HFF-Myc (cell line): ENCODE measurements around the gene PDLIM5.

Source experiments
- DNase-seq: peaks from one replicate; pipeline ENCODE4 v3.0.0-alpha.2; 2011; ENCODE audit warnings: low read depth; ENCODE audit errors: extremely low read depth
- H3K4me3 ChIP-seq: replicated peaks from 2 replicates; pipeline ENCODE4 v1.5.1; 2011; ENCODE audit warnings: low read depth, mild to moderate bottlenecking, control low read depth, low read length
- CTCF ChIP-seq: IDR thresholded peaks from 2 replicates; pipeline ENCODE4 v1.5.1; 2012; ENCODE audit warnings: mild to moderate bottlenecking, low read depth, low read length, control low read depth; ENCODE audit errors: missing control alignments

Gene PDLIM5

GRCh38 chr4:94519925-94520789, 68.4 kb downstream of the PDLIM5 start:
- H3K4me3 ChIP-seq, result no peak overlapping the region
- no peak for DNase-seq
- no peak for TF ChIP-seq CTCF

- DNase-seq, result no peak
- no peak for TF ChIP-seq CTCF
These were observed 71.4 kb downstream of the PDLIM5 start for GRCh38 chr4:94523033-94523580.

GRCh38 chr4:94523617-94524016, 71.9 kb downstream of the PDLIM5 start:
- no peak for DNase-seq
- no peak overlapping the region for H3K4me3 ChIP-seq
- no peak for TF ChIP-seq CTCF

More at GRCh38 chr4:94523033-94523580, 71.4 kb downstream of the PDLIM5 start:
- H3K4me3 ChIP-seq, result no peak overlapping the region

- DNase-seq, result no peak
- TF ChIP-seq CTCF, result no peak
- H3K4me3 ChIP-seq, result no peak overlapping the region
These were observed 74.4 kb downstream of the PDLIM5 start for GRCh38 chr4:94525993-94526728.

- no peak for TF ChIP-seq CTCF
- no peak overlapping the region for H3K4me3 ChIP-seq
- no peak for DNase-seq
These were observed 76.0 kb downstream of the PDLIM5 start for GRCh38 chr4:94527556-94528233.

- no peak overlapping the region for H3K4me3 ChIP-seq
- no peak for DNase-seq
- TF ChIP-seq CTCF, result no peak
These were observed 77.2 kb downstream of the PDLIM5 start for GRCh38 chr4:94528792-94529451.
